Astrocyte (in vitro differentiated cells and primary cell): ENCODE measurements around the gene ARMH1. TPM values are rescaled to one million over a fixed set of nuclear protein-coding genes. Genes with fewer than 3 reads are reported as not detected.
"Not testable (repeated sequence)": the region's sequence is repeated elsewhere in the genome, so short reads cannot be mapped to it uniquely, and the experiment has no call there.

Experiments used
- DNase-seq: peaks from one replicate; pipeline ENCODE4 v3.0.0-alpha.2; 2010; ENCODE audit warnings: low read depth
- FAIRE-seq: peaks from 2 replicates; lab custom pipeline; 2011; peaks lifted over from hg19 to GRCh38; lab: Jason Lieb, UNC
- H2AFZ ChIP-seq: 2 replicates; pipeline ENCODE4 v1.6.0; 2012; ENCODE audit warnings: low read depth, low read length, inconsistent platforms
- H3K27ac ChIP-seq: 2 replicates; pipeline ENCODE4 v1.5.1; 2011; ENCODE audit warnings: low read depth, low read length, inconsistent platforms
- H3K27me3 ChIP-seq: 2 replicates; pipeline ENCODE4 v1.6.0; 2011; ENCODE audit warnings: low read length, inconsistent platforms; ENCODE audit not compliant: insufficient read depth
- H3K36me3 ChIP-seq: 2 replicates; pipeline ENCODE4 v1.5.1; 2011; ENCODE audit warnings: low read length, inconsistent platforms; ENCODE audit not compliant: insufficient read depth
- H3K4me1 ChIP-seq: 2 replicates; pipeline ENCODE4 v1.5.1; 2011; ENCODE audit warnings: low read length, inconsistent platforms; ENCODE audit not compliant: insufficient read depth
- H3K4me2 ChIP-seq: 2 replicates; pipeline ENCODE4 v1.6.0; 2012; ENCODE audit warnings: low read length, inconsistent platforms
- H3K4me3 ChIP-seq: 2 replicates; pipeline ENCODE4 v1.5.1; 2011; ENCODE audit warnings: low read depth, mild to moderate bottlenecking, low read length, inconsistent platforms; ENCODE audit not compliant: insufficient read depth
- H3K79me2 ChIP-seq: 2 replicates; pipeline ENCODE4 v1.6.0; 2012; ENCODE audit warnings: mild to moderate bottlenecking, low read length, inconsistent platforms; ENCODE audit not compliant: insufficient read depth
- H3K9ac ChIP-seq: 2 replicates; pipeline ENCODE4 v1.6.0; 2012; ENCODE audit warnings: mild to moderate bottlenecking, low read length, inconsistent platforms
- H3K9me3 ChIP-seq: 2 replicates; pipeline ENCODE4 v1.5.1; 2012; ENCODE audit warnings: low read depth, mild to moderate bottlenecking, low read length, inconsistent platforms; ENCODE audit not compliant: insufficient read depth
- H4K20me1 ChIP-seq: 2 replicates; pipeline ENCODE4 v1.6.0; 2012; ENCODE audit warnings: low read length, inconsistent platforms; ENCODE audit not compliant: insufficient read depth
- H3K27ac Mint-ChIP-seq: one replicate; pipeline ENCODE4 v1.8.0; 2021; ENCODE audit warnings: mild to moderate bottlenecking, mixed read lengths; ENCODE audit not compliant: unreplicated experiment
- H3K27me3 Mint-ChIP-seq: one replicate; pipeline ENCODE4 v1.8.0; 2021; ENCODE audit warnings: low read depth, mixed read lengths; ENCODE audit not compliant: unreplicated experiment
- H3K36me3 Mint-ChIP-seq: one replicate; pipeline ENCODE4 v1.8.0; 2021; ENCODE audit warnings: low read depth, mixed read lengths; ENCODE audit not compliant: unreplicated experiment
- H3K4me1 Mint-ChIP-seq: one replicate; pipeline ENCODE4 v1.8.0; 2021; ENCODE audit warnings: low read depth, mixed read lengths; ENCODE audit not compliant: unreplicated experiment
- H3K4me3 Mint-ChIP-seq: one replicate; pipeline ENCODE4 v1.8.0; 2021; ENCODE audit warnings: mild to moderate bottlenecking, moderate library complexity, mixed read lengths; ENCODE audit not compliant: unreplicated experiment
- H3K9me3 Mint-ChIP-seq: one replicate; pipeline ENCODE4 v1.8.0; 2021; ENCODE audit warnings: mild to moderate bottlenecking, mixed read lengths; ENCODE audit not compliant: unreplicated experiment
- EZH2 ChIP-seq: IDR thresholded peaks from 2 replicates; pipeline ENCODE4 v1.6.1; 2012; ENCODE audit warnings: mild to moderate bottlenecking, low read length, inconsistent platforms; ENCODE audit not compliant: insufficient read depth
- total RNA-seq: library from RNA; stranded (reverse); gene quantifications from 2 replicates; pipeline ENCODE4 v1.2.1, GENCODE V29; 2021
- TF ChIP-seq, protein P1 (sequence below): IDR thresholded peaks from 2 replicates; pipeline ENCODE4 v1.5.1; 2011; ENCODE audit warnings: low read depth, mild to moderate bottlenecking, inconsistent platforms, low read length, moderate library complexity; ENCODE audit not compliant: insufficient read depth

Gene ARMH1
- total RNA-seq, 1 donor from 2014 or later: 2.5 TPM

DNA sequence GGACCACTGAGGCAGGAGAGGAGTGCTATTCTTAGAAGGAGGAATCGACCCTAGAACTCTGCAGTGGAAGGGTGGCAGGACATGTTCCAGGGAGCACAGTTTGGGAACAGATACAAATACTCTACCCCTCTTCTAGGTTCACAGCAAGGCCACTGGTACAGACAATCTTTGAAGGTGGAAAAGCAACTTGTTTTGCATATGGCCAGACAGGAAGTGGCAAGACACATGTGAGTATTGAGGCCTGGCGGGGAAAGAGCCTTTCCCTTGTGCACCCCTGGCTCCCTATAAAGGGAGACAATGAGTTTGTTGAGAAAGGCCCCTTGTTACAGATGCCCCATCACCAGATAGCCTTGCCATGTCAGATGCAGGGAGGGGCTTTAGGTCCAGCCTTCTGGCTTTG lies 82.9 kb downstream of the ARMH1 start:
- Histone ChIP-seq H3K4me2 (no peak overlapping the region), H3K36me3 (peaks cover 43% of the 10 kb centered on the region), H3K9me3 (no peaks in the 10 kb centered on the region), H4K20me1 (no peaks in the 10 kb centered on the region), H3K4me1 (no peaks in the 10 kb centered on the region), H3K4me3 (no peak overlapping the region), H3K27me3 (no peaks in the 10 kb centered on the region), H3K9ac (no peak overlapping the region), H2AFZ (no peak overlapping the region), H3K79me2 (no peaks in the 10 kb centered on the region), H3K27ac (no peak overlapping the region)
- Mint-ChIP-seq H3K9me3 (no peaks in the 10 kb centered on the region), H3K36me3 (peaks cover 2% of the 10 kb centered on the region), H3K4me1 (peaks cover 3% of the 10 kb centered on the region), H3K4me3 (no peak overlapping the region), H3K27me3 (no peaks in the 10 kb centered on the region), H3K27ac (no peak overlapping the region)
- TF ChIP-seq, protein P1, sequence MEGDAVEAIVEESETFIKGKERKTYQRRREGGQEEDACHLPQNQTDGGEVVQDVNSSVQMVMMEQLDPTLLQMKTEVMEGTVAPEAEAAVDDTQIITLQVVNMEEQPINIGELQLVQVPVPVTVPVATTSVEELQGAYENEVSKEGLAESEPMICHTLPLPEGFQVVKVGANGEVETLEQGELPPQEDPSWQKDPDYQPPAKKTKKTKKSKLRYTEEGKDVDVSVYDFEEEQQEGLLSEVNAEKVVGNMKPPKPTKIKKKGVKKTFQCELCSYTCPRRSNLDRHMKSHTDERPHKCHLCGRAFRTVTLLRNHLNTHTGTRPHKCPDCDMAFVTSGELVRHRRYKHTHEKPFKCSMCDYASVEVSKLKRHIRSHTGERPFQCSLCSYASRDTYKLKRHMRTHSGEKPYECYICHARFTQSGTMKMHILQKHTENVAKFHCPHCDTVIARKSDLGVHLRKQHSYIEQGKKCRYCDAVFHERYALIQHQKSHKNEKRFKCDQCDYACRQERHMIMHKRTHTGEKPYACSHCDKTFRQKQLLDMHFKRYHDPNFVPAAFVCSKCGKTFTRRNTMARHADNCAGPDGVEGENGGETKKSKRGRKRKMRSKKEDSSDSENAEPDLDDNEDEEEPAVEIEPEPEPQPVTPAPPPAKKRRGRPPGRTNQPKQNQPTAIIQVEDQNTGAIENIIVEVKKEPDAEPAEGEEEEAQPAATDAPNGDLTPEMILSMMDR: no peak
- TF ChIP-seq EZH2: no peak
- FAIRE-seq: no peak
- DNase-seq: no peak

DNA sequence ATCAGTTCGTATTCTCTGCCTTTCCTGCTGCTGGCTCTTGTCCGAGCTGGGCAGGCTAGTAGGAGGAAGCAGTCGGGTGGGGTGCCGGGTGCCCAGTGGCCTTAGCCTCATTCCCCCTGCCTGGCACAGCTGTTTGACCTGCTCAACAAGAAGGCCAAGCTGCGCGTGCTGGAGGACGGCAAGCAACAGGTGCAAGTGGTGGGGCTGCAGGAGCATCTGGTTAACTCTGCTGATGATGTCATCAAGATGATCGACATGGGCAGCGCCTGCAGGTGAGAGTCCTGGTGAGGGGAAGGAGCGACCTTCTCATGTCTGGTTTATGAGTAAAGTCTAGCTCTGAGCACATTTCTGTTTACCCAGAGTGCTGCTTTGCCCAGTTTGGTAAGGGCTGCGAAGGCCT lies 84.6 kb downstream of the ARMH1 start:
- no peaks in the 10 kb centered on the region for H3K79me2 ChIP-seq
- no peak overlapping the region for H3K9ac ChIP-seq
- DNase-seq (no peak), FAIRE-seq (no peak)
- H3K4me3 Mint-ChIP-seq: no peak overlapping the region
- no peaks in the 10 kb centered on the region for H3K9me3 ChIP-seq
- no peak overlapping the region for H3K27ac Mint-ChIP-seq
- H4K20me1 ChIP-seq: no peaks in the 10 kb centered on the region
- no peak overlapping the region for H3K4me3 ChIP-seq
- H3K4me1 Mint-ChIP-seq: no peaks in the 10 kb centered on the region
- no peak overlapping the region for H3K4me2 ChIP-seq
- no peaks in the 10 kb centered on the region for H3K27me3 ChIP-seq
- no peak overlapping the region for H3K27ac ChIP-seq
- H3K27me3 Mint-ChIP-seq: no peaks in the 10 kb centered on the region
- H3K36me3 Mint-ChIP-seq: peaks cover 2% of the 10 kb centered on the region
- TF ChIP-seq, protein P1: no peak
- TF ChIP-seq EZH2: no peak
- peaks cover 41% of the 10 kb centered on the region for H3K36me3 ChIP-seq
- no peaks in the 10 kb centered on the region for H3K9me3 Mint-ChIP-seq
- no peak overlapping the region for H2AFZ ChIP-seq
- H3K4me1 ChIP-seq: no peaks in the 10 kb centered on the region

DNA sequence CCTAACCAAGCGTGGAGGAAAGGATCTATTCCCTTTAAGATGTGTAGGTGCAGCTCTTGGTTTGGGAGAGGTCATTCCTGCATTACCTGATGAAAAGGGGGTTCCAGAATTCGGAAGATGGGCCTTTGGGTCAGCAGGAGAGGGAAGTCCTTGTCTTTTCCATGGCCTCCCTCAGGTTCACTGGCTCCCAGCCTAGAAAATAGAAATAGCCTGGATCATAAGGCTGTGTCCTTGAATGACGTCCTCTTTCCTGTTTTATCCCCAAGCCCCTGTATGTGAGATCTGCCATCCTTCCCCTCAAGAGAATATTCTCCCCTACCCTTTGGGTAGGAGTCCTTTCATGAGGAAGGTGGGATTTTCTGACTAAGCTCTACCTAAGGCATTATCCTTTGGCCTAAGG lies 86.4 kb downstream of the ARMH1 start:
- H3K4me3 ChIP-seq: no peak overlapping the region
- TF ChIP-seq, protein P1: no peak
- TF ChIP-seq EZH2: no peak
- H3K4me3 Mint-ChIP-seq: no peak overlapping the region

DNA sequence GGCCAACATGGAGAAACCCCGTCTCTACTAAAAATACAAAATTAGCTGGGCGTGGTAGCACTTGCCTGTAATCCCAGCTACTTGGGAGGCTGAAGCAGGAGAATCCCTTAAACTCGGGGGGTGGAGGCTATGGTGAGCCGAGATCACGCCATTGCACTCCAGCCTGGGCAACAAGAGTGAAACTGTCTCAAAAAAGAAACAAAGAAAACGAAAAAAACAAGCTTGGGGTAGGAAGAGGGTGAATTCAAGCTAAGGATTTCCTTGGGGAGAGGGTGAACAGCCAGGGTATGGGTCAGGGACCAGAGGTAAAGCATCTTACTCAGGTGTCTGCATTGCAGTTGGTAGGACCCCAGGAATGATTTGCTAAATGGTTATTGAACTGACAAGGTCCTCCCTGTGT lies 91.9 kb downstream of the ARMH1 start:
- H3K36me3 ChIP-seq, H3K27ac ChIP-seq, H3K4me2 ChIP-seq, H3K9me3 ChIP-seq, H3K4me1 ChIP-seq, H3K36me3 Mint-ChIP-seq, H3K79me2 ChIP-seq, H3K4me3 Mint-ChIP-seq, DNase-seq, H3K27ac Mint-ChIP-seq, H4K20me1 ChIP-seq, H2AFZ ChIP-seq, H3K4me3 ChIP-seq, H3K4me1 Mint-ChIP-seq, FAIRE-seq, H3K27me3 ChIP-seq, H3K9me3 Mint-ChIP-seq, H3K27me3 Mint-ChIP-seq, H3K9ac ChIP-seq: not testable (repeated sequence)

More for the DNA sequence above, 86.4 kb downstream of the ARMH1 start:
- Histone ChIP-seq H2AFZ (no peak overlapping the region), H3K27me3 (no peaks in the 10 kb centered on the region), H3K9ac (no peak overlapping the region), H3K9me3 (no peaks in the 10 kb centered on the region), H3K4me1 (no peaks in the 10 kb centered on the region), H3K36me3 (peaks cover 32% of the 10 kb centered on the region), H3K79me2 (no peaks in the 10 kb centered on the region), H3K4me2 (no peak overlapping the region), H4K20me1 (no peaks in the 10 kb centered on the region), H3K27ac (no peak overlapping the region)
- no peaks in the 10 kb centered on the region for H3K9me3 Mint-ChIP-seq
- H3K27me3 Mint-ChIP-seq: no peaks in the 10 kb centered on the region
- FAIRE-seq: no peak
- no peak overlapping the region for H3K27ac Mint-ChIP-seq
- no peak for DNase-seq
- peaks cover 2% of the 10 kb centered on the region for H3K36me3 Mint-ChIP-seq
- no peaks in the 10 kb centered on the region for H3K4me1 Mint-ChIP-seq
